Uterus (tissue), 2 donors: ENCODE results near the gene NCLN.

Source experiments
- CTCF ChIP-seq, 4 experiments: fragments of 200-600 bp in 2 of 4; fragments of 450-650 bp in 2 of 4; sonication (generic) in 2 of 4; IDR thresholded peaks; one replicate each; pipeline ENCODE4 v1.5.1; 2016 to 2019; ENCODE audit warnings: antibody characterized with exemption in 4 of 4, mild to moderate bottlenecking in 2 of 4, moderate library complexity in 1 of 4
- POLR2A ChIP-seq, 2 donors: fragments of 450-650 bp; IDR thresholded peaks; one replicate each; pipeline ENCODE4 v1.6.1; 2016; ENCODE audit warnings: antibody characterized with exemption in 2 of 2, mild to moderate bottlenecking in 1 of 2, moderate library complexity in 1 of 2

GRCh38 chr19:3257071-3257470, 71.3 kb downstream of the NCLN start:
- TF ChIP-seq CTCF (IDR thresholded peaks at IDR 0.05) (no peak), POLR2A (IDR thresholded peaks at IDR 0.05) (no peak)
